HepG2 (cell line): ENCODE results near the gene TNFRSF6B. TPM values are rescaled to one million over a fixed set of nuclear protein-coding genes. Genes with fewer than 3 reads are reported as not detected.
A peak's percentile ranks its signal among the peaks of the same experiment; 100 is the strongest.

Source experiments
- ATM ChIP-seq: fragments of 450-650 bp; IDR thresholded peaks from 2 replicates; pipeline ENCODE4 v1.7.1; 2017; ENCODE audit warnings: mild to moderate bottlenecking, borderline replicate concordance
- HDAC1 ChIP-seq: sonication (generic); formaldehyde crosslinking; IDR thresholded peaks from 2 replicates; pipeline ENCODE4 v1.5.1; 2020; ENCODE audit warnings: mild to moderate bottlenecking, missing genetic modification reagents
- KDM4B ChIP-seq: sonication (generic); formaldehyde crosslinking; IDR thresholded peaks from 2 replicates; pipeline ENCODE4 v1.4.0; 2020; ENCODE audit warnings: missing genetic modification reagents
- MIXL1 ChIP-seq: IDR thresholded peaks from 2 replicates; pipeline ENCODE4 v1.6.1; 2016
- SCMH1 ChIP-seq: sonication (generic); formaldehyde crosslinking; IDR thresholded peaks from 2 replicates; pipeline ENCODE4 v1.9.0; 2021; ENCODE audit warnings: missing genetic modification reagents, mild to moderate bottlenecking, borderline replicate concordance
- SP4 ChIP-seq: sonication (generic); formaldehyde crosslinking; IDR thresholded peaks from 2 replicates; pipeline ENCODE4 v1.8.1; 2023; ENCODE audit warnings: mild to moderate bottlenecking, missing genetic modification reagents
- TCF7 ChIP-seq: sonication (generic); IDR thresholded peaks from 2 replicates; pipeline ENCODE4 v1.6.1; 2016; ENCODE audit warnings: antibody characterized with exemption, low read depth
- ZFP37 ChIP-seq: sonication (generic); formaldehyde crosslinking; IDR thresholded peaks from 2 replicates; pipeline ENCODE4 v1.4.0; 2020; ENCODE audit warnings: missing genetic modification reagents, borderline replicate concordance
- ZNF709 ChIP-seq: sonication (generic); formaldehyde crosslinking; IDR thresholded peaks from 2 replicates; pipeline ENCODE4 v1.5.0; 2020; ENCODE audit warnings: mild to moderate bottlenecking, missing genetic modification reagents
- ZNF879 ChIP-seq: sonication (generic); formaldehyde crosslinking; IDR thresholded peaks from 2 replicates; pipeline ENCODE4 v1.8.1; 2023; ENCODE audit warnings: missing genetic modification reagents
- polyA plus RNA-seq, 8 experiments: library from polyadenylated mRNA; depleted of rRNA in 3 of 8; stranded (reverse) in 7 of 8; unstranded in 1 of 8; fragments of >200 nt; fragmentation: Illumina TruSeq in 4 of 8; extraction: Trizol in 4 of 8; gene quantifications; 2 replicates each; pipeline versions ENCODE4 v1.2.1 to v1.2.3, GENCODE V29; 2011 to 2016; ENCODE audit warnings: low read depth in 4 of 8, missing spikeins in 1 of 8, mixed read lengths in 1 of 8; ENCODE audit not compliant: insufficient read depth in 1 of 8
- total RNA-seq, 5 experiments: library from RNA; depleted of rRNA; stranded (reverse); fragments of >200 nt; fragmentation: Illumina TruSeq; extraction: Trizol; gene quantifications; 2 replicates each; pipeline ENCODE4 v1.2.3, GENCODE V29; 2016; ENCODE audit warnings: low read depth in 1 of 5
- TF ChIP-seq, protein P1 (sequence below): sonication (generic); formaldehyde crosslinking; IDR thresholded peaks from 2 replicates; pipeline ENCODE4 v1.5.0; 2020; ENCODE audit warnings: mild to moderate bottlenecking, missing genetic modification reagents, borderline replicate concordance
- TF ChIP-seq, protein P2 (sequence below), 2 experiments: sonication (generic) in 1 of 2; formaldehyde crosslinking in 1 of 2; IDR thresholded peaks; 2 replicates each; pipeline versions ENCODE4 v1.5.1 to v1.6.1; 2011 to 2020; ENCODE audit warnings: borderline replicate concordance in 1 of 2, low read depth in 1 of 2, low read length in 1 of 2, mild to moderate bottlenecking in 1 of 2, missing genetic modification reagents in 1 of 2, moderate library complexity in 1 of 2
- TF ChIP-seq, protein P3 (sequence below): sonication (generic); formaldehyde crosslinking; IDR thresholded peaks from 2 replicates; pipeline ENCODE4 v1.4.0; 2020; ENCODE audit warnings: missing genetic modification reagents, borderline replicate concordance
- TF ChIP-seq, protein P4 (sequence below): sonication (generic); formaldehyde crosslinking; IDR thresholded peaks from 2 replicates; pipeline ENCODE4 v1.8.0; 2022; ENCODE audit warnings: mild to moderate bottlenecking, missing genetic modification reagents, moderate library complexity
- TF ChIP-seq, protein P5 (sequence below): sonication (generic); formaldehyde crosslinking; IDR thresholded peaks from 2 replicates; pipeline ENCODE4 v1.4.0; 2020; ENCODE audit warnings: missing genetic modification reagents

TNFRSF6B gene
- total and polyA plus RNA-seq, 2 of the 13 experiments (the other 11 are each of a cell fraction or from before 2014, with no cell fraction given): 0.24 TPM; not detected in 1

DNA sequence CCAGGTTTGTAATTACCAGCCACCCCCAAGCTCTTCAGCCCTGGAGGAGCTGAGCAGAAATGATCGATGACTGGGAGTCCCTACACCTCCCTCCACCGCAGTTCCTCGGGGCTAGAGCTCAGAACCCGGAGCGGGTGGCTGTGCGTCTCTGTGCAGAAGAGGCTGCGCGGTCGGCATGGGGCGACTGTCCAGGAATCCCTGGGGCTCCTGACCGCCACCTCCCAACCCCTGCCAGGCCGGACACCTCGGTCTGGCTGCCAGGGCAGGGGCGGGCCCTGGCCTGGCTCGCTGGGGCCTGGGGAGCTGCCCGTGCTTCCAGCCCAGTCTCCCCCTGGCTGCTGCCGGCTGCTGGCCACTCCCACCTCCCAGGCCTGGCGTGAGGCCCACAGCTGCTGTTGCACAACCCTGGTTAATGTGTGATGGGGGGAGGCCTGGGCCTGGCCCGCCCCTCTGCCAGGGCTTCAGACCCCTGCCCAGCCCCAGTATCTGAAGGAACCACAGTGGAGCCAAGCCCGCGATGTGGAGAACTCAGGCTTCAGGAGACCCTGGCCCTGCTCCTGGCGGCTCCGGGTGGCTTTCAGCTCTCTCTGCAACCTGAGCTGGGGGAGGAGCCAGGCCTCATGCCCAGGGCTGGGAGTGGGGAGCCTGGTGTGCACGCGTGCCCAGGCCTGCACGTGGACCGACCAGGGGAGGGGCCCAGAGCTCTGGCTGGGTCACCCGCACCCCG is 44.3 kb downstream of the TNFRSF6B start (continued):
- TF ChIP-seq, protein P1, sequence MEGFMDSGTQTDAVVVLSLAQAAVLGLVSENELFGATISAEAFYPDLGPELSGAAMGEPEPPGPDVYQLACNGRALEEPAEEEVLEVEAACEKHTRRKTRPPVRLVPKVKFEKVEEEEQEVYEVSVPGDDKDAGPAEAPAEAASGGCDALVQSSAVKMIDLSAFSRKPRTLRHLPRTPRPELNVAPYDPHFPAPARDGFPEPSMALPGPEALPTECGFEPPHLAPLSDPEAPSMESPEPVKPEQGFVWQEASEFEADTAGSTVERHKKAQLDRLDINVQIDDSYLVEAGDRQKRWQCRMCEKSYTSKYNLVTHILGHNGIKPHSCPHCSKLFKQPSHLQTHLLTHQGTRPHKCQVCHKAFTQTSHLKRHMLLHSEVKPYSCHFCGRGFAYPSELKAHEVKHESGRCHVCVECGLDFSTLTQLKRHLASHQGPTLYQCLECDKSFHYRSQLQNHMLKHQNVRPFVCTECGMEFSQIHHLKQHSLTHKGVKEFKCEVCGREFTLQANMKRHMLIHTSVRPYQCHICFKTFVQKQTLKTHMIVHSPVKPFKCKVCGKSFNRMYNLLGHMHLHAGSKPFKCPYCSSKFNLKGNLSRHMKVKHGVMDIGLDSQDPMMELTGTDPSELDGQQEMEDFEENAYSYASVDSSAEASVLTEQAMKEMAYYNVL (CRISPR knock-in tag): peak; percentile 86; the same call in 1 of the 2 replicates
- TF ChIP-seq SCMH1 (CRISPR knock-in tag): no peak
- TF ChIP-seq ATM: no peak
- peak; percentile 97 for TF ChIP-seq MIXL1
- TF ChIP-seq TCF7: peak; percentile 7; the same call in 1 of the 2 replicates
- TF ChIP-seq KDM4B: peak; percentile 97
- TF ChIP-seq, protein P2, sequence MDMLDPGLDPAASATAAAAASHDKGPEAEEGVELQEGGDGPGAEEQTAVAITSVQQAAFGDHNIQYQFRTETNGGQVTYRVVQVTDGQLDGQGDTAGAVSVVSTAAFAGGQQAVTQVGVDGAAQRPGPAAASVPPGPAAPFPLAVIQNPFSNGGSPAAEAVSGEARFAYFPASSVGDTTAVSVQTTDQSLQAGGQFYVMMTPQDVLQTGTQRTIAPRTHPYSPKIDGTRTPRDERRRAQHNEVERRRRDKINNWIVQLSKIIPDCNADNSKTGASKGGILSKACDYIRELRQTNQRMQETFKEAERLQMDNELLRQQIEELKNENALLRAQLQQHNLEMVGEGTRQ (IDR thresholded peaks at IDR 0.05; ENCODE audit: low read depth, low read length): no peak
- TF ChIP-seq, protein P2 (CRISPR knock-in tag; IDR thresholded peaks at IDR 0.05; ENCODE audit: borderline replicate concordance): no peak; the same call in 1 of the 2 replicates
- TF ChIP-seq, protein P3, sequence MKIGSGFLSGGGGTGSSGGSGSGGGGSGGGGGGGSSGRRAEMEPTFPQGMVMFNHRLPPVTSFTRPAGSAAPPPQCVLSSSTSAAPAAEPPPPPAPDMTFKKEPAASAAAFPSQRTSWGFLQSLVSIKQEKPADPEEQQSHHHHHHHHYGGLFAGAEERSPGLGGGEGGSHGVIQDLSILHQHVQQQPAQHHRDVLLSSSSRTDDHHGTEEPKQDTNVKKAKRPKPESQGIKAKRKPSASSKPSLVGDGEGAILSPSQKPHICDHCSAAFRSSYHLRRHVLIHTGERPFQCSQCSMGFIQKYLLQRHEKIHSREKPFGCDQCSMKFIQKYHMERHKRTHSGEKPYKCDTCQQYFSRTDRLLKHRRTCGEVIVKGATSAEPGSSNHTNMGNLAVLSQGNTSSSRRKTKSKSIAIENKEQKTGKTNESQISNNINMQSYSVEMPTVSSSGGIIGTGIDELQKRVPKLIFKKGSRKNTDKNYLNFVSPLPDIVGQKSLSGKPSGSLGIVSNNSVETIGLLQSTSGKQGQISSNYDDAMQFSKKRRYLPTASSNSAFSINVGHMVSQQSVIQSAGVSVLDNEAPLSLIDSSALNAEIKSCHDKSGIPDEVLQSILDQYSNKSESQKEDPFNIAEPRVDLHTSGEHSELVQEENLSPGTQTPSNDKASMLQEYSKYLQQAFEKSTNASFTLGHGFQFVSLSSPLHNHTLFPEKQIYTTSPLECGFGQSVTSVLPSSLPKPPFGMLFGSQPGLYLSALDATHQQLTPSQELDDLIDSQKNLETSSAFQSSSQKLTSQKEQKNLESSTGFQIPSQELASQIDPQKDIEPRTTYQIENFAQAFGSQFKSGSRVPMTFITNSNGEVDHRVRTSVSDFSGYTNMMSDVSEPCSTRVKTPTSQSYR (CRISPR knock-in tag): peak; percentile 90
- TF ChIP-seq HDAC1 (CRISPR knock-in tag): peak; percentile 99
- TF ChIP-seq ZNF879 (CRISPR knock-in tag): peak; percentile 76; the same call in 1 of the 2 replicates
- peak; percentile 64; the same call in 1 of the 2 replicates for TF ChIP-seq ZNF709 (CRISPR knock-in tag)
- TF ChIP-seq, protein P4, sequence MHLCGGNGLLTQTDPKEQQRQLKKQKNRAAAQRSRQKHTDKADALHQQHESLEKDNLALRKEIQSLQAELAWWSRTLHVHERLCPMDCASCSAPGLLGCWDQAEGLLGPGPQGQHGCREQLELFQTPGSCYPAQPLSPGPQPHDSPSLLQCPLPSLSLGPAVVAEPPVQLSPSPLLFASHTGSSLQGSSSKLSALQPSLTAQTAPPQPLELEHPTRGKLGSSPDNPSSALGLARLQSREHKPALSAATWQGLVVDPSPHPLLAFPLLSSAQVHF (CRISPR knock-in tag): no peak
- TF ChIP-seq, protein P5, sequence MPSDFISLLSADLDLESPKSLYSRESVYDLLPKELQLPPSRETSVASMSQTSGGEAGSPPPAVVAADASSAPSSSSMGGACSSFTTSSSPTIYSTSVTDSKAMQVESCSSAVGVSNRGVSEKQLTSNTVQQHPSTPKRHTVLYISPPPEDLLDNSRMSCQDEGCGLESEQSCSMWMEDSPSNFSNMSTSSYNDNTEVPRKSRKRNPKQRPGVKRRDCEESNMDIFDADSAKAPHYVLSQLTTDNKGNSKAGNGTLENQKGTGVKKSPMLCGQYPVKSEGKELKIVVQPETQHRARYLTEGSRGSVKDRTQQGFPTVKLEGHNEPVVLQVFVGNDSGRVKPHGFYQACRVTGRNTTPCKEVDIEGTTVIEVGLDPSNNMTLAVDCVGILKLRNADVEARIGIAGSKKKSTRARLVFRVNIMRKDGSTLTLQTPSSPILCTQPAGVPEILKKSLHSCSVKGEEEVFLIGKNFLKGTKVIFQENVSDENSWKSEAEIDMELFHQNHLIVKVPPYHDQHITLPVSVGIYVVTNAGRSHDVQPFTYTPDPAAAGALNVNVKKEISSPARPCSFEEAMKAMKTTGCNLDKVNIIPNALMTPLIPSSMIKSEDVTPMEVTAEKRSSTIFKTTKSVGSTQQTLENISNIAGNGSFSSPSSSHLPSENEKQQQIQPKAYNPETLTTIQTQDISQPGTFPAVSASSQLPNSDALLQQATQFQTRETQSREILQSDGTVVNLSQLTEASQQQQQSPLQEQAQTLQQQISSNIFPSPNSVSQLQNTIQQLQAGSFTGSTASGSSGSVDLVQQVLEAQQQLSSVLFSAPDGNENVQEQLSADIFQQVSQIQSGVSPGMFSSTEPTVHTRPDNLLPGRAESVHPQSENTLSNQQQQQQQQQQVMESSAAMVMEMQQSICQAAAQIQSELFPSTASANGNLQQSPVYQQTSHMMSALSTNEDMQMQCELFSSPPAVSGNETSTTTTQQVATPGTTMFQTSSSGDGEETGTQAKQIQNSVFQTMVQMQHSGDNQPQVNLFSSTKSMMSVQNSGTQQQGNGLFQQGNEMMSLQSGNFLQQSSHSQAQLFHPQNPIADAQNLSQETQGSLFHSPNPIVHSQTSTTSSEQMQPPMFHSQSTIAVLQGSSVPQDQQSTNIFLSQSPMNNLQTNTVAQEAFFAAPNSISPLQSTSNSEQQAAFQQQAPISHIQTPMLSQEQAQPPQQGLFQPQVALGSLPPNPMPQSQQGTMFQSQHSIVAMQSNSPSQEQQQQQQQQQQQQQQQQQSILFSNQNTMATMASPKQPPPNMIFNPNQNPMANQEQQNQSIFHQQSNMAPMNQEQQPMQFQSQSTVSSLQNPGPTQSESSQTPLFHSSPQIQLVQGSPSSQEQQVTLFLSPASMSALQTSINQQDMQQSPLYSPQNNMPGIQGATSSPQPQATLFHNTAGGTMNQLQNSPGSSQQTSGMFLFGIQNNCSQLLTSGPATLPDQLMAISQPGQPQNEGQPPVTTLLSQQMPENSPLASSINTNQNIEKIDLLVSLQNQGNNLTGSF (CRISPR knock-in tag): no peak
- peak; percentile 97 for TF ChIP-seq ZFP37 (CRISPR knock-in tag)
- peak; percentile 98 for TF ChIP-seq SP4
